ENCODE results near the gene LITAFD.
A peak's percentile ranks its signal among the peaks of the same experiment; 100 is the strongest.

The LITAFD gene

DNA sequence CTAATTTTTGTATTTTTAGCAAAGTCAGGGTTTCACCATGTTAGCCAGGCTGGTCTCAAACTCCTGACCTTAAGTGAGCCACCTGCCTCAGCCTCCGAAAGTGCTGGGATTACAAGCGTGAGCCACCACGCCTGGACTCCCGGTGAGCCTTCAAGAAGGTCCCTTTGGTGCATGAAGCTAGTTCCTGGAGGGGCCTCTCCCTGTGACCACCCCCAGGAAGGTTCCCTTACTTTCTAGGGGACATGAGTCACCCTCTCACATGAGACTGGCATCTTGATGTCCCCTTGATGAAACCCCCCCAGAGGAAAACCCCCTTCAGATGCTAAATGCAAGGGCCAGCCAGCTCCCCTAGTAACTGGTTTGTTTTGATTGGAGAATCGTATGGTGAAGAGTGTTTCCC, 26.2 kb upstream of the LITAFD start:
- Histone ChIP-seq H3K27ac (ENCODE audit: low read length, poor library complexity, severe bottlenecking) (no peak overlapping the region), H2AK5ac (ENCODE audit: low read length, severe bottlenecking) (no peak overlapping the region), H3K18ac (ENCODE audit: low read depth in 1 of 2, low read length in 2 of 2) (no peak overlapping the region), H3K4me1 (ENCODE audit: control insufficient read depth, insufficient read depth, low read depth, low read length) (peaks cover 35% of the 10 kb centered on the region), H2BK5ac (ENCODE audit: low read depth, low read length, poor library complexity, severe bottlenecking) (no peak overlapping the region), H3K9me3 (ENCODE audit: control insufficient read depth, low read length) (no peaks in the 10 kb centered on the region), H2BK120ac (ENCODE audit: low read depth, low read length) (no peak overlapping the region), H3K79me1 (replicated peaks; ENCODE audit: low read length, poor library complexity, severe bottlenecking) (peaks cover 21% of the 10 kb centered on the region), H3K14ac (ENCODE audit: low read length in 2 of 2) (no peak overlapping the region), H3K4ac (ENCODE audit: low read depth in 1 of 2, low read length in 2 of 2) (no peak overlapping the region), H2BK12ac (ENCODE audit: low read length in 2 of 2) (no peak overlapping the region), H3K23ac (ENCODE audit: low read length in 2 of 2) (no peak overlapping the region), H3K4me2 (ENCODE audit: low read length, poor library complexity, severe bottlenecking) (no peak overlapping the region), H4K91ac (ENCODE audit: low read length) (no peak overlapping the region), H4K8ac (ENCODE audit: low read length) (no peak overlapping the region), H3K27me3 (ENCODE audit: control insufficient read depth in 1 of 2, insufficient read depth in 1 of 2, low read length in 2 of 2) (no peaks in the 10 kb centered on the region), H3K4me3 (ENCODE audit: insufficient read depth in 1 of 2, low read depth in 1 of 2, low read length in 2 of 2) (no peak overlapping the region), H2AFZ (ENCODE audit: low read depth, low read length) (no peak overlapping the region), H3K36me3 (ENCODE audit: control insufficient read depth in 1 of 2, insufficient read depth in 2 of 2, low read depth in 1 of 2, low read length in 2 of 2) (peaks cover 72 to 79% of the 10 kb centered on the region in 2 experiments), H3K9ac (ENCODE audit: low read length) (no peak overlapping the region), H2BK15ac (ENCODE audit: low read depth, poor library complexity, severe bottlenecking) (no peak overlapping the region)
- DNase-seq: no peak
- WGBS: 70% methylated on average over 5 of the region's 5 CpGs

DNA sequence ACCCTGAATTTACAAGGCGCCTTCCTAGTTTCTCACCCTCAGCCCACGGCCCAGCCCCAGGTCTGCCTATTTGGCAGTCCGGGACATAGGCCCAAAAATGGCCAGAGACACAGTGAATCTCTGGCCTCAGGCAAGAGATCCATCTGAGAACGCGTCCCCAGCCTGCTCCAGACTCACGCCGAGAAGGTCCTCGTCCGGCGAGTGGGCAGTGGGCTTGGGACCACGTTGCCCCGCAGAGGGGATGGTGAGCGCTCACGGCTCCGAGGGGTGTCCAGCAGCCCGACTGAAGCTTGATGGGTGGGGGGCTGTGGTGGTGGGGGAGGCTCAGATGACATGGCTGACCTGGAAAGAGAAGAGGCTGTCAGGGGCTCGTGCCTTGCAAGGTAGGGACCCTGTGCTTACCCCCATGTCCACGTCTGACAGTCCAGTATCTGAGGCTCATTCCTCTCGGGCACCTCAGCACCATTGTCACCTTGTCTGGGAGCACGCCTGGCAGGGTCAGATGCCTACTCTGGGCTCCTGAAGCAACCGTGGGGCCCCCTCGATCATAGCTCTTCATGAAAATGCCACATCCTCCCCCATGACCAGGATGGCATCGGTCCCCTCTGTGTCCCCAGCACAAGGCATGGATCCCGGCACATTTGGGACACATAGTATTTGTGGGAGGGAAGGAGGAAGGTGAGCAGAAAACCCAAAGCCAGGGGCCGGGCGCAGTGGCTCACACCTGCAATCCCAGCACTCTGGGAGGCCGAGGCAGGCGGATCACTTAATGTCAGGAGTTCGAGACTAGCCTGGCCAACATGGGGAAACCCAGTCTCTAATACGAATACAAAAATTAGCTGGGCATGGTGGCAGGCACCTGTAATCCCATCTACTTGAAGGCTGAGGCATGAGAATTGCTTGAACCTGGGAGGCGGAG, 22.9 kb upstream of the LITAFD start:
- 93% methylated on average over 31 of the region's 31 CpGs for WGBS
- H3K18ac ChIP-seq (ENCODE audit: low read depth in 1 of 2, low read length in 2 of 2): peak overlapping the region in 1 of 2 experiments; percentile 13
- peaks cover 56 to 59% of the 10 kb centered on the region in 2 experiments for H3K36me3 ChIP-seq (ENCODE audit: control insufficient read depth in 1 of 2, insufficient read depth in 2 of 2, low read depth in 1 of 2, low read length in 2 of 2)
- H2BK120ac ChIP-seq (ENCODE audit: low read depth, low read length): no peak overlapping the region
- no peak overlapping the region for H2BK15ac ChIP-seq (ENCODE audit: low read depth, poor library complexity, severe bottlenecking)
- peak overlapping the region; percentile 44 for H4K91ac ChIP-seq (ENCODE audit: low read length)
- no peak overlapping the region for H3K4me2 ChIP-seq (ENCODE audit: low read length, poor library complexity, severe bottlenecking)
- H3K27me3 ChIP-seq (ENCODE audit: control insufficient read depth in 1 of 2, insufficient read depth in 1 of 2, low read length in 2 of 2): no peaks in the 10 kb centered on the region
- H3K4ac ChIP-seq (ENCODE audit: low read depth in 1 of 2, low read length in 2 of 2): no peak overlapping the region
- no peak overlapping the region for H3K23ac ChIP-seq (ENCODE audit: low read length in 2 of 2)
- no peak overlapping the region for H2BK12ac ChIP-seq (ENCODE audit: low read length in 2 of 2)
- H3K9ac ChIP-seq (ENCODE audit: low read length): peak overlapping the region; percentile 68
- no peak overlapping the region for H2BK5ac ChIP-seq (ENCODE audit: low read depth, low read length, poor library complexity, severe bottlenecking)
- no peak overlapping the region for H3K4me3 ChIP-seq (ENCODE audit: insufficient read depth in 1 of 2, low read depth in 1 of 2, low read length in 2 of 2)
- peaks cover 57% of the 10 kb centered on the region for H3K4me1 ChIP-seq (ENCODE audit: control insufficient read depth, insufficient read depth, low read depth, low read length)
- no peak overlapping the region for H4K8ac ChIP-seq (ENCODE audit: low read length)
- H3K9me3 ChIP-seq (ENCODE audit: control insufficient read depth, low read length): no peaks in the 10 kb centered on the region
- no peak overlapping the region for H2AFZ ChIP-seq (ENCODE audit: low read depth, low read length)
- H2AK5ac ChIP-seq (ENCODE audit: low read length, severe bottlenecking): no peak overlapping the region
- no peak for DNase-seq
- H3K14ac ChIP-seq (ENCODE audit: low read length in 2 of 2): no peak overlapping the region
- H3K27ac ChIP-seq (ENCODE audit: low read length, poor library complexity, severe bottlenecking): no peak overlapping the region
- peaks cover 16% of the 10 kb centered on the region for H3K79me1 ChIP-seq (replicated peaks; ENCODE audit: low read length, poor library complexity, severe bottlenecking)

DNA sequence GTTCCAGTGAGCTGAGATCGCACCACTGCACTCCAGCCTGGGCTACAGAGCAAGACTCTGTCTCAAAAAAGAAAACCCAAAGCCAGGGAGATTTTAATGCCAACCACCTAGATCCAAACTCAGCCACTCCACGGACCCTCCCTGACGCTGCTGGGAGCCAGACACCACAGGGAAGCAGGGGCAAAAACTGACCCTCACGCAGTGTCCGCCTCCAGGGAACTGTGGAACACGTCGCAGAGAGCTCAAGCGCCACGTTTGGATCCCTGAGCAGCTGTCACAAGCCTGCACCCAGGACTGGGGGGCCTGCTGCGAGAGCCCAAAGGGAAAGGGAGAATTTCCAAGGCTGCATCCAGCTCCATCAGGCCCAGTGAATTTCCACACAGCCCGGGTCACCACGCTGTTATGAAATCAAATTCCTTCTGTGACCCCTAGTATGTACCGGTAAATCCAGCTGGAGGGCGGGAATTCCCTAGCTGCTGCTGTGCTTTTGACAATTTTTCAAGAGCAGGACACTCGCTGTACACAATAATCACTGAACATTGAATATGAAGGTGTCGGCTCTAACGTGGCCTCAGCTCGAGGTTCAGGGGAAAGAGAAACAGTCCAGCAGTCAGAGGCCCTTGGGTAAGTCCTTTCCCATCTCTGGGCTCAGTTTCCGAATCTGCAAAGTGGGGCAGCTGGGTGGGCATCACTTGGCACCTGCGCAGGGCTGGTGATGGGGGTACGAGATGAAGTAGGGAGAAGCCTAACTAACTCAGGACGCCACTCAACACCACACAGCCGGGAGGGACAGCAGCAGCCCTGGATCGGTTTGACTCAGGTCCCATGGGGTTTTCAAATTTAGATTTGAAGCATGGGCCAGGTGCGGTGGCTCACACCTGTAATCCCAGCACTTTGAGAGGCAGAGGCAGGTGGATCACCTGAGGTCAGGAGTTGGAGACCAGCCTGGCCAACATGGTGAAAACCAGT, 22.0 kb upstream of the LITAFD start:
- peak overlapping the region in 1 of 2 experiments; percentile 54 for H3K4me3 ChIP-seq (ENCODE audit: insufficient read depth in 1 of 2, low read depth in 1 of 2, low read length in 2 of 2)

More for the DNA sequence above, 22.0 kb upstream of the LITAFD start:
- Histone ChIP-seq H3K4me1 (ENCODE audit: control insufficient read depth, insufficient read depth, low read depth, low read length) (peaks cover 60% of the 10 kb centered on the region), H2BK5ac (ENCODE audit: low read depth, low read length, poor library complexity, severe bottlenecking) (no peak overlapping the region), H2BK15ac (ENCODE audit: low read depth, poor library complexity, severe bottlenecking) (peak overlapping the region; percentile 23), H3K23ac (ENCODE audit: low read length in 2 of 2) (no peak overlapping the region), H3K14ac (ENCODE audit: low read length in 2 of 2) (peak overlapping the region in 1 of 2 experiments; percentile 41), H2AK5ac (ENCODE audit: low read length, severe bottlenecking) (peak overlapping the region; percentile 76), H3K27me3 (ENCODE audit: control insufficient read depth in 1 of 2, insufficient read depth in 1 of 2, low read length in 2 of 2) (no peaks in the 10 kb centered on the region), H4K91ac (ENCODE audit: low read length) (no peak overlapping the region), H2BK120ac (ENCODE audit: low read depth, low read length) (no peak overlapping the region), H3K9ac (ENCODE audit: low read length) (peak overlapping the region; percentile 68), H3K4me2 (ENCODE audit: low read length, poor library complexity, severe bottlenecking) (peak overlapping the region; percentile 30), H2BK12ac (ENCODE audit: low read length in 2 of 2) (peak overlapping the region in 1 of 2 experiments; percentile 82), H2AFZ (ENCODE audit: low read depth, low read length) (no peak overlapping the region), H4K8ac (ENCODE audit: low read length) (no peak overlapping the region), H3K36me3 (ENCODE audit: control insufficient read depth in 1 of 2, insufficient read depth in 2 of 2, low read depth in 1 of 2, low read length in 2 of 2) (peaks cover 46 to 51% of the 10 kb centered on the region in 2 experiments), H3K79me1 (replicated peaks; ENCODE audit: low read length, poor library complexity, severe bottlenecking) (peaks cover 10% of the 10 kb centered on the region), H3K18ac (ENCODE audit: low read depth in 1 of 2, low read length in 2 of 2) (peak overlapping the region; percentile 45 to 52), H3K27ac (ENCODE audit: low read length, poor library complexity, severe bottlenecking) (peak overlapping the region; percentile 73), H3K9me3 (ENCODE audit: control insufficient read depth, low read length) (no peaks in the 10 kb centered on the region), H3K4ac (ENCODE audit: low read depth in 1 of 2, low read length in 2 of 2) (peak overlapping the region in 1 of 2 experiments; percentile 10)
- WGBS: 67% methylated on average over 25 of the region's 25 CpGs
- peak; percentile 89 for DNase-seq
